ENCODE results near the gene CHST8. TPM values are rescaled to one million over a fixed set of nuclear protein-coding genes. Genes with fewer than 3 reads are reported as not detected.
"Not testable (repeated sequence)": the region's sequence is repeated elsewhere in the genome, so short reads cannot be mapped to it uniquely, and the experiment has no call there.

Gene CHST8
- total RNA-seq, 2 experiments from 2014 or later, result not detected

DNA sequence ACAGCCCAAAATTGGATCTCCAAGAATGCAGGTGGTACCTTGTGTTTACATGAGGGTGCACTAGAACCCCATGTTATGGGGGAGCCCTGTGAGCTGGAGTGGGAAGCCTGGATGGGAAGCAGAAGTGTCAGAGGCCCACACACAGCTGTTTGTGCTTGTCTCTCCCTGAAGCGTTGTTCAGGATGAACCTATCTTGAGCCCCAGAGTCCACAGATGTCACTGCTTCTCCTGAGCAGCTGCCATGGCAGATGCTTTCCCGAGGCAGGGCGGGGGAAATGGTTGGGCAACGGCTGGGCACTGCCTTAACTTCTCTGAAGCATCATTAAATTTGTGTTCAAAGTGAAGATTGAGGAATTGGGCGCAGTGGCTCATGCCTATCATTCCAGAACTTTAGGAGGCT, 17.1 kb upstream of the CHST8 start:
- DNase-seq (no peak), ATAC-seq (ENCODE audit: low read depth) (no peak)
- H3K4me3 Mint-ChIP-seq, result no peak overlapping the region
- POLR2A ChIA-PET, result no interaction called here
- no peaks in the 10 kb centered on the region for H3K4me1 Mint-ChIP-seq
- no peak overlapping the region for H3K27ac Mint-ChIP-seq
- H3K9me3 Mint-ChIP-seq, result peaks cover 6% of the 10 kb centered on the region
- H3K27me3 Mint-ChIP-seq, result peaks cover 10% of the 10 kb centered on the region
- H3K36me3 Mint-ChIP-seq, result no peaks in the 10 kb centered on the region

DNA sequence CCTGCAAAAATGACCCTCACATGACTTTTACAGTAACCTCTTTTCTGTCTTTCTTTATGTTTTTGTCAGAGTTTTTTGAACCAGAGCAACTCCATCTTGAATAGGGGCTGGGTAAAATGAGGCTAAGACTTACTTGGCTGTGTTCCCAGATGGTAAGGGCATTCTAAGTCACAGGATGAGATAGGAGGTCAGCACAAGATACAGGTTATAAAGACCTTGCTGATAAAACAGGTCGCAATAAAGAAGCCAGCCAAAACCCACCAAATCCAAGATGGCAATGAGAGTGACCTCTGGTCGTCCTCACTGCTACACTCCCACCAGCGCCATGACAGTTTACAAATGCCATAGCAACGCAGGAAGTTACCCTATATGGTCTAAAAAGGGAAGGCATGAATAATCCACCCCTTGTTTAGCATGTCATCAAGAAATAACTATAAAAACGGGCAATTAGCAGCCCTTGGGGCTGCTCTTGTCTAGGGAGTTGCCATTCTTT, 15.9 kb upstream of the CHST8 start:
- H3K27me3 Mint-ChIP-seq, result peaks cover 12% of the 10 kb centered on the region
- H3K4me1 Mint-ChIP-seq; H3K36me3 Mint-ChIP-seq; H3K4me3 Mint-ChIP-seq; POLR2A ChIA-PET; H3K9me3 Mint-ChIP-seq; DNase-seq; ATAC-seq (ENCODE audit: low read depth); H3K27ac Mint-ChIP-seq: not testable (repeated sequence)

DNA sequence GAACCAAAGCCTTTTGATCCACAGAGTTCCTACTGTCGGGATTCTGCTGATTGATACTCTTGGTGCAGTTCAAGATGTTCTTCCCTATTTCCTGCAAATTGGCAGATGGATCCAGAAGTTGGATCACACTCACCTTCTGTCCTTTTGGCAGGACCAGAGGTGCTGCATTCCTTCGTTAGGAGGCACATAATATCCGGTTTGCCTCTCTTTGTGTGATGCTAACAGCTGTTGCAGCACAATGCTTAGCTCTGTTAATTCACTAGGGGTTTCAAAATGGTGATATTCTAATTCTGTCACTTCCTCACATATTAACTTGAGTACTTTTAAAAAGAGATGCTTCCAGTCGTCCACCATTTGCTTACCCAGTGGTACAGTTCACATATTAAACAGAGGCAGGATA, 15.2 kb upstream of the CHST8 start:
- Mint-ChIP-seq H3K27ac (no peak overlapping the region), H3K9me3 (peaks cover 8% of the 10 kb centered on the region)

DNA sequence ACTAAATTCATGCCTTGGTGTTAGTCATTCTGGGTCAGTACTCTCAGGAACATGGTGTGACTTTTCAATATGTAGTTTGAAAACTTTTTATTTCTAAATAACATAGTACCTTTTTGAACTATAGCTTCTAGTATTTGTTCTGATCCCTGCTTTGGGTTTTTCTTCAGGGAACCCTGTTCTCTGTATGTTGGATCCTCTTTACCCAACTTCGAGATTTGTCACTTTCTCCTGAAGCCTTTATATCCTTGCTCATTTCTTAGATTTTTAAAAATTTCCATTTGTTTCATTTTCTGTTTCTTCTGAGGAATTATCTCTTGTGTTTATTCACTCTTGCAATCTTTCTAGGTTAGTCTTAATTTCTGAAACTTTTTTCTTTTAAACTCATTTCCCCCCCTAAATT, 12.4 kb upstream of the CHST8 start:
- no peaks in the 10 kb centered on the region for H3K36me3 Mint-ChIP-seq
- POLR2A ChIA-PET, result no interaction called here

More for the DNA sequence above, 15.2 kb upstream of the CHST8 start:
- Mint-ChIP-seq H3K27me3 (peaks cover 13% of the 10 kb centered on the region), H3K36me3 (no peaks in the 10 kb centered on the region), H3K4me3 (no peak overlapping the region), H3K4me1 (no peaks in the 10 kb centered on the region)
- no peak for ATAC-seq (ENCODE audit: low read depth)
- POLR2A ChIA-PET, result no interaction called here
- DNase-seq, result no peak

DNA sequence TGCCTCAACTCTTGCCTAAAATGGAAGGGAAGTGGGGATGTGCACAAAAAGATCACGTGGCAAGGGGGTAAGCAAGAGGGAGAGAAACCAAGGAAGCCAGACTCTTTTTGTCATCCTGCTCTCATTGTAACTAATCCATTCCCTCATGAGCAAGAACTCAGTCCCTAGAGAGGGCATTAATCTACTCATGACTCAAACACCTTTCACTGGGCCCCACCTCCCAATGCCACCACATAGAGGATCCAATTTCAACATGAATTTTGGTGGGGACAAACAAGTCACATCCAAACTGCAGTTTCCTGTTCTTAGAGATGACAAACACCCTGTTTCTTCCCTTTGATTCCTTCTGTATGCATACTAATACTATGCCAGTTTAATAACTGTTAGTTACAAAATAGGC, 11.2 kb upstream of the CHST8 start:
- Mint-ChIP-seq H3K4me1 (no peaks in the 10 kb centered on the region), H3K36me3 (no peaks in the 10 kb centered on the region), H3K27ac (no peak overlapping the region), H3K27me3 (peaks cover 11% of the 10 kb centered on the region), H3K9me3 (peaks cover 2% of the 10 kb centered on the region), H3K4me3 (no peak overlapping the region)
- ATAC-seq (ENCODE audit: low read depth) (no peak), DNase-seq (no peak)
- POLR2A ChIA-PET, result no interaction called here

More for the DNA sequence above, 12.4 kb upstream of the CHST8 start:
- H3K27me3 Mint-ChIP-seq, result peaks cover 11% of the 10 kb centered on the region
- no peak overlapping the region for H3K27ac Mint-ChIP-seq
- no peaks in the 10 kb centered on the region for H3K4me1 Mint-ChIP-seq
- H3K4me3 Mint-ChIP-seq, result no peak overlapping the region
- ATAC-seq (ENCODE audit: low read depth), result no peak
- H3K9me3 Mint-ChIP-seq, result peaks cover 4% of the 10 kb centered on the region
- DNase-seq, result no peak

DNA sequence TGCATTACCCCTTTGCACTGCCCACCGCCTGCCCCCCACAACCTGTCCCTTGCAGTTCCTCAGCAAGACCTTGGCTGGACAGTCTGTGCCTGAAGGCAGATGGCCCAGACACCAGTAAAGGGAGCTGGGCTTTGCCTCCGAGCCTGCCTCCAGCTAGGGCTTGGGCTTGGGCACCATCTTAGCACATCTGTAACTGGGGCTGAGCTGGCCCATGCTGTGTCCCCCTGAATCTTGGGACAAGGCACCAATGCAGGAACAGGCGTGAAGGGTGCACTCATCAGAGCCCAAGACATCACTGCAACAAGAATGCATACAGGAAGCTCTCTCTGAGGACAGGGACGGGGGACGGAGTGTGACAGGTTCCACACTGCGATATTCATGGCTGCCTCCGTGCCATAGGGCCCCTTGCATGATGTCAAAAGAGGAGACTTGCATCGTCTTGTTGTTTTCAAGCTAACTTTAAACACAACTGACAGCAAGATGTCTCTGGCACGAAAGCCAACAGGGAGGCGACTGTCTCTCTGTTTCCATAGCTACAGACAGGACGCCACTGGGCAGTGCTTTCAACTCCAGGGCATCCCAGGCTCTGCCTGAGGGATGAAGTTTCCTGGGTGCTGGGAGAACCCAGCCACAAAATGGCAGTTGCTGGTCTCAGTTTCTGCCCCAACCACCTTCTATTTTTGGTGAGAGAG, 8.7 kb upstream of the CHST8 start:
- ATAC-seq (ENCODE audit: low read depth) (no peak), DNase-seq (no peak)
- Mint-ChIP-seq H3K27ac (no peak overlapping the region), H3K36me3 (no peaks in the 10 kb centered on the region), H3K27me3 (peaks cover 8% of the 10 kb centered on the region), H3K4me3 (no peak overlapping the region), H3K9me3 (peaks cover 2% of the 10 kb centered on the region), H3K4me1 (no peaks in the 10 kb centered on the region)
- POLR2A ChIA-PET, result no interaction called here

DNA sequence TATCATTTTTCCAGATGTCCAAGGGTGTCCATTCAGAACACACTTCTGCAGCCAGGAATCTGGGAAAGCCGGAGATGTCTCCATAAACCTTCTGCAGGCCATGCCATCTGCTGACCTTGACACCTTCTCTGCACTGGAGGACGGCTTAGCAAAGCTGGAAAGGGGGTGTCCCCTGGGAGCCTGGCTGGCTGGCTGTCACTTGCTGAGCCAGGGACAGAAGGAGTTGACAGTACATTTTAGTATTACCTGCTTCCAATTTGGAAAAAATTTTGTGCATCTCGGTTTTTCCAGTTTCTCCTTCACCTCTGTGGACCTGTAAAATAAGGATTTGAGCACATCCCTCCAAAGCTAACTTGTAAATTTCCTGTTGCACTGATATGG, 8.1 kb upstream of the CHST8 start:
- POLR2A ChIA-PET, result no interaction called here

DNA sequence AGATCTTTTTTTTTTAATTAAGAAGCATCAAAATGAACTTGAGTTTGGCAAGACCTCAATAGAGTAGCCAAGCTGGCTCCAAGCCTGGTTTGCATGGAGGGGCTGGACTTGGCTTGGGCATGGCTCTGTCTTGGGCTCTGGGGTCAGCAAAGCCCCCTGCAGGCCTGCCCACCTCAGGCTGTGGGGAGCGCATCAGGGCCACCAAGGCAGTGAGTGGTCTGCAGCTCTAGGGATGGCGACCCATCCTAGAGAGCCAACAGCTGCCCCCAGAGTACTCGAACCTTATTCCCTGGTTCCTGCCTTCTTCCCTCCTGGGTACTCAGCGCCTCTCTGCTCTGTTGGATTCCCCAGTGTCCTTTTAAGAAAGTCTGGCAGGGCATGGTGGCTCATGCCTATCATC, 5.4 kb upstream of the CHST8 start:
- POLR2A ChIA-PET, result no interaction called here
- H3K27me3 Mint-ChIP-seq, result peaks cover 18% of the 10 kb centered on the region

More for the DNA sequence above, 8.1 kb upstream of the CHST8 start:
- H3K27me3 Mint-ChIP-seq, result peaks cover 9% of the 10 kb centered on the region
- H3K4me1 Mint-ChIP-seq, result no peaks in the 10 kb centered on the region
- no peak for ATAC-seq (ENCODE audit: low read depth)
- H3K9me3 Mint-ChIP-seq, result peaks cover 2% of the 10 kb centered on the region
- no peak for DNase-seq
- H3K36me3 Mint-ChIP-seq, result no peaks in the 10 kb centered on the region
- no peak overlapping the region for H3K4me3 Mint-ChIP-seq
- H3K27ac Mint-ChIP-seq, result no peak overlapping the region

DNA sequence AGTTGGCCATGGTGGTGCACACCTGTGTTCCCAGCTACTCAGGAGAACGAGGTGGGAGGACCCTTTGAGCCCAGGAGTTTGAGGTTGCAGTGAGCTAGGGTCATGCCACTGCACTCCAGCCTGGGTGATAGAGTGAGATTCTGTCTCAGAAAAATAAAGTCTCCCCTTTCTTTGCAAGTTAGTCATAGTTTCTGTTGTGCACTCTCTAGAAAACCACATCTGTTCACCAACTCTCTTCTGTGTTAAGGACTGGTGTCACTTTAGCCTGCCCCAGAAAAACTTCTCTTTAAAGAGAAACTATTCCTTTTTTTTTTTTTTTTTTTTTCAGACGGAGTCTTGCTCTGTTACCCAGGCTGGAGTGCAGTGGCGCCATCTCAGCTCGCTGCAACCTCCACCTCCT, 4.9 kb upstream of the CHST8 start:
- no peaks in the 10 kb centered on the region for H3K36me3 Mint-ChIP-seq
- ATAC-seq (ENCODE audit: low read depth), result no peak
- DNase-seq, result no peak
- H3K27ac Mint-ChIP-seq, result no peak overlapping the region
- no peaks in the 10 kb centered on the region for H3K9me3 Mint-ChIP-seq
- no peak overlapping the region for H3K4me3 Mint-ChIP-seq
- no peaks in the 10 kb centered on the region for H3K4me1 Mint-ChIP-seq
- H3K27me3 Mint-ChIP-seq, result peaks cover 18% of the 10 kb centered on the region
- POLR2A ChIA-PET, result no interaction called here

More for the DNA sequence above, 5.4 kb upstream of the CHST8 start:
- Mint-ChIP-seq H3K27ac (no peak overlapping the region), H3K36me3 (no peaks in the 10 kb centered on the region), H3K4me1 (no peaks in the 10 kb centered on the region), H3K4me3 (no peak overlapping the region), H3K9me3 (no peaks in the 10 kb centered on the region)
- ATAC-seq (ENCODE audit: low read depth), result no peak
- DNase-seq, result no peak

DNA sequence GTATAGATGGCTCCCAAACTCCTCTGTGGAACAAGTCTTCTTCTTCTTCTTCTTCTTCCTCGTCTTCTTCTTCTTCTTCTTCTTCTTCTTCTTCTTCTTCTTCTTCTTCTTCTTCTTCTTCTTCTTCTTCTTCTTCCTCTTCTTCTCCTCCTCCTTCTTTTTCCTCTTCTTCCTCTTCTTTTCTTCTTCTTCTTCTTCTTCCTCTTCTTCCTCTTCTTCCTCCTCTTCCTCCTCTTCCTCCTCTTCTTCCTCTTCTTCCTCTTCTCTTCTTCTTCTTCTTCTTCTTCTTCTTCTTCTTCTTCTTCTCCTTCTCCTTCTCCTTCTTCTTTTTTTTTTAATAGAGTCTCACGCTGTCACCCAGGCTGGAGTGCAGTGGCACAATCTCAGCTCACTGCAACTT, 3.4 kb upstream of the CHST8 start:
- peaks cover 26% of the 10 kb centered on the region for H3K27me3 Mint-ChIP-seq
- H3K4me1 Mint-ChIP-seq; H3K27ac Mint-ChIP-seq; H3K36me3 Mint-ChIP-seq; DNase-seq; H3K4me3 Mint-ChIP-seq; ATAC-seq (ENCODE audit: low read depth); POLR2A ChIA-PET; H3K9me3 Mint-ChIP-seq: not testable (repeated sequence)

DNA sequence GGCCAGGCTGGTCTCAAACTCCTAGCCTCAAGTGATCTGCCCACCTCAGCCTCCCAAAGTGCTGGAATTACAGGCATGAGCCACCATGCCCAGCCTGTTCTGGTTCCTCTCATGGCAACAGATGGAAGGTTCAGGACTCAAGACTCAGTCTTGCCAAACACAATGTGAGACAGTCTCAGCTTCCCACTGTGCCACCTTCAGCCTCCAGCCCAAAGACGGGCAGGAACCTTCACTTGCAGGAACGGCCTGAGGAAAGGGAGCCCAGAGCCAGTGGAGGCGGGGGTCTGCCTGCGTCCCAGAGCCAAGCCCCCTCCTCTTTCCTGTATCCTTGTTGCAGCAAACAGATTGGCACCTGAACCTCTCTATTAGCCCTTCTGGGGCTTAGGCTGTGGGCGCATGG, 2.9 kb upstream of the CHST8 start:
- peaks cover 31% of the 10 kb centered on the region for H3K27me3 Mint-ChIP-seq
- no peaks in the 10 kb centered on the region for H3K36me3 Mint-ChIP-seq

DNA sequence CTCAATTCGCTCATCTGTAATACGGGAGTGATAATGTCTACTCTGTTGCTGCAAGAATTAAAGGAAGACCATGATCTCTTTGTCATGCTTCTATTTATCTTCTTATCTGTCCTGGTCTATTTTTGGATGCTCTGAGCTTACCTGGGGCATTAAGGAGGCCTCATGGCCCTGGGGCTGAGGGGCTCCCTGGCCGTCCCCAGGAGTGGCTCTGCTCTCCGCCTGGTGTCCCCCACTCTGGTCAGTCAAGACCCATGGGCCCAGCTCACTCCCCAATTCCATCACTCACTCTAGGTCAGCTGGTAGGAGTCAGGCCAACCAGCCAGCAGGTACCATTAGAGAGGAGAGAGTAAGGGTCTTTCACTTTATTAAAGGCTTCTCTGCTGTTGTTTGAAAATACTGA, 1.1 kb upstream of the CHST8 start:
- Mint-ChIP-seq H3K9me3 (no peaks in the 10 kb centered on the region), H3K4me1 (no peaks in the 10 kb centered on the region), H3K36me3 (no peaks in the 10 kb centered on the region), H3K4me3 (no peak overlapping the region), H3K27ac (no peak overlapping the region), H3K27me3 (peaks cover 45% of the 10 kb centered on the region)
- DNase-seq (no peak), ATAC-seq (ENCODE audit: low read depth) (no peak)
- POLR2A ChIA-PET, result no interaction called here

More for the DNA sequence above, 2.9 kb upstream of the CHST8 start:
- ATAC-seq (ENCODE audit: low read depth) (no peak), DNase-seq (no peak)
- H3K27ac Mint-ChIP-seq, result no peak overlapping the region
- no peak overlapping the region for H3K4me3 Mint-ChIP-seq
- POLR2A ChIA-PET, result no interaction called here
- no peaks in the 10 kb centered on the region for H3K4me1 Mint-ChIP-seq
- H3K9me3 Mint-ChIP-seq, result no peaks in the 10 kb centered on the region

DNA sequence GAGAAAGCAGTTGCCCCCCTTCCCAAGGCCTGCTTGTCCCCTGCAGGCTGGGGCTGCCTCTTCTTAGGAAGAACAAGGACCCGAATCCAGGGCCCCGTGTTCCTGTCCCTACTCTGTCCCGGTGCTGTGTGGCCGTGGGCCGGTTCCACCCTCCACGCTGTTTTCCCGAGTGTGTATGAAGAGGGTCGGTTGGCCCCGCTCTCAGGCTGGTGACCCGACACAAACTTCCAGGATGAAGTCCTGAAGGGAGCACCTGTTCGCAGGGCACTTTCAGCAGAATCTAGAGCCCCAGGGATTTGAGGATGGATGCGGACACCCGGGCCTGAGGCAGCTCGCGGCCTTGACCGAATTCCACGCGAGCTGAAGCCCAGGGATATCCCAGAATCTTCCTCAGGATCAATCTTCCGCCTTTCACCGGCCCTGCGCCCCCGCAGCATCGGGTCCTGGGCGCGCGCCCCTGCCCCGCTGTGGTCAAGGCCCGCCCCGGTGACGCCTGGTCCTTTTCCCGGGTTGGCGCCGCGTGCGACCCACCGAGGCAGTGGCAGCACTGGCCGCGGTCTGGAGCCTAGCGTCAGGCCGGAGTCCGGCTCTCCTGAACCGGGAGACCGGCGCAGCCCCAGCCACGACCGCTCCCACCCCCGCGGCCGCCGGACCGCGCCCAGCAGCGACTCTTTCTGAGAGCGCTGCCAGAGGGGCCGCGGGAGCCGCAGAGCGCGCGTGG, 528 bp upstream of the CHST8 start:
- H3K9me3 Mint-ChIP-seq, result no peaks in the 10 kb centered on the region
- H3K27me3 Mint-ChIP-seq, result peaks cover 45% of the 10 kb centered on the region
- no peaks in the 10 kb centered on the region for H3K36me3 Mint-ChIP-seq
- H3K4me3 Mint-ChIP-seq, result no peak overlapping the region
- DNase-seq (no peak), ATAC-seq (ENCODE audit: low read depth) (no peak)
- H3K4me1 Mint-ChIP-seq, result no peaks in the 10 kb centered on the region
- H3K27ac Mint-ChIP-seq, result no peak overlapping the region
- POLR2A ChIA-PET, result no interaction called here

DNA sequence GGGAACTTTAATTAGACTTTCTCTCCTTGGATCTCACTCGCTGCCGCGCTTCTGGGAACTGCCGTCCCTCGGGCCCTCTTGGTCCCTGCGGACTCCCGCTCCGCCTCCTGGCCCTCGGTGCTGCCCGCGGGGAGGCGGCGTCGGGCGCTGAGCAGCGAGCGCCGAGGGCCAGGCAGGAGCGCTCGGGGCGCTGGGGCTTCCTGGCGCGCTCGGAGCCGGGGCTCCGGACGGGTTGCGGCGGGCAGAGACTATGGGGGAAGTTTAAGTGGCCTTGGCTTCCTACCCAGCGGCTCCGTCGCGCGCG, 704 bp downstream of the CHST8 start:
- Mint-ChIP-seq H3K4me1 (no peaks in the 10 kb centered on the region), H3K27me3 (peaks cover 45% of the 10 kb centered on the region), H3K27ac (no peak overlapping the region), H3K36me3 (no peaks in the 10 kb centered on the region), H3K9me3 (no peaks in the 10 kb centered on the region), H3K4me3 (no peak overlapping the region)
- DNase-seq (no peak), ATAC-seq (ENCODE audit: low read depth) (no peak)
- POLR2A ChIA-PET, result no interaction called here
